Activated T-helper 1 cell treated with anti-CD3 and anti-CD28 coated beads, Interleukin-2, amount 50 U/mL, for 16 hours (primary cell): ENCODE measurements around the gene RLF.

Experiments used
- DNase-seq, 2 donors: peaks; one replicate each; pipeline ENCODE4 v3.0.0-alpha.2; 2020; ENCODE audit warnings: low read depth in 1 of 2, low spot score in 1 of 2

The RLF gene

GRCh38 chr1:40272653-40273213 is 111.5 kb downstream of the RLF start:
- DNase-seq: no peak

- no peak for DNase-seq
These were observed 112.5 kb downstream of the RLF start for GRCh38 chr1:40273547-40274166.

- no peak for DNase-seq
These were observed 113.1 kb downstream of the RLF start for GRCh38 chr1:40274331-40274730.

- DNase-seq: no peak
These were observed 114.9 kb downstream of the RLF start for GRCh38 chr1:40276122-40276521.

- DNase-seq: no peak
These were observed 120.7 kb downstream of the RLF start for GRCh38 chr1:40281853-40282252.
